C4-2B (cell line): ENCODE measurements around the gene SPOCD1.

Experiments used
- ZFX ChIP-seq: fragments of 450-650 bp; IDR thresholded peaks from 2 replicates; pipeline ENCODE4 v1.6.1; 2017
- TF ChIP-seq, protein P1 (sequence below): fragments of 450-650 bp; conservative IDR thresholded peaks from 2 replicates; pipeline ENCODE4 v1.5.1; 2017; ENCODE audit warnings: mild to moderate bottlenecking

DNA sequence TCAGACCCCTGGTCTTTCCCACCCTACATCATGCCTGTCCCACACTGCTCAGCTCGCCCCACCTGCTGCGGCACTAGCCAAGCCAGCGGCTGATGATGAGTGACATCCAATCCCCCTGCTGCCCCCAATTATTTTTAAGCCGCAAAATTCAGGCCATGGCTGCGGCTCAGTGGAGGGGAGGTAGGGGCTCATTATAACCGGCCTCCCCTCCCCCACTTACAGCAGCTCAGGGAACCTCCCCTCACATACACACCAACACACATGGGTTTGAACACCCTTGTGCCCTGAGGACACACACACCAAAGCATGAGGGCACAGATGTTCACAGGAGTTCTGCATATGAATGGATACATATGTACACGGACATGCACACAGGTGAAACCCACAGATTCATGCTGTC, 57.0 kb downstream of the SPOCD1 start:
- TF ChIP-seq, protein P1, sequence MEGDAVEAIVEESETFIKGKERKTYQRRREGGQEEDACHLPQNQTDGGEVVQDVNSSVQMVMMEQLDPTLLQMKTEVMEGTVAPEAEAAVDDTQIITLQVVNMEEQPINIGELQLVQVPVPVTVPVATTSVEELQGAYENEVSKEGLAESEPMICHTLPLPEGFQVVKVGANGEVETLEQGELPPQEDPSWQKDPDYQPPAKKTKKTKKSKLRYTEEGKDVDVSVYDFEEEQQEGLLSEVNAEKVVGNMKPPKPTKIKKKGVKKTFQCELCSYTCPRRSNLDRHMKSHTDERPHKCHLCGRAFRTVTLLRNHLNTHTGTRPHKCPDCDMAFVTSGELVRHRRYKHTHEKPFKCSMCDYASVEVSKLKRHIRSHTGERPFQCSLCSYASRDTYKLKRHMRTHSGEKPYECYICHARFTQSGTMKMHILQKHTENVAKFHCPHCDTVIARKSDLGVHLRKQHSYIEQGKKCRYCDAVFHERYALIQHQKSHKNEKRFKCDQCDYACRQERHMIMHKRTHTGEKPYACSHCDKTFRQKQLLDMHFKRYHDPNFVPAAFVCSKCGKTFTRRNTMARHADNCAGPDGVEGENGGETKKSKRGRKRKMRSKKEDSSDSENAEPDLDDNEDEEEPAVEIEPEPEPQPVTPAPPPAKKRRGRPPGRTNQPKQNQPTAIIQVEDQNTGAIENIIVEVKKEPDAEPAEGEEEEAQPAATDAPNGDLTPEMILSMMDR = no peak
- TF ChIP-seq ZFX = no peak
